ENCODE data around the gene MAD1L1. TPM values are rescaled to one million over a fixed set of nuclear protein-coding genes. Genes with fewer than 3 reads are reported as not detected.
"Not testable (repeated sequence)": the region's sequence is repeated elsewhere in the genome, so short reads cannot be mapped to it uniquely, and the experiment has no call there.

MAD1L1 gene
- total RNA-seq, 1 donor from 2014 or later = 57.6 TPM

GRCh38 chr7:1831933-1832535 lies 400.7 kb downstream of the MAD1L1 start:
- Mint-ChIP-seq H3K9me3 (ENCODE audit: unreplicated experiment) (peaks cover 11% of the 10 kb centered on the region), H3K36me3 (ENCODE audit: unreplicated experiment) (peaks cover 24% of the 10 kb centered on the region)
- H3K4me1 Mint-ChIP-seq (ENCODE audit: low read depth, unreplicated experiment); DNase-seq; H3K27ac Mint-ChIP-seq (ENCODE audit: unreplicated experiment); H3K27me3 Mint-ChIP-seq (ENCODE audit: unreplicated experiment); H3K4me3 Mint-ChIP-seq (ENCODE audit: unreplicated experiment): not testable (repeated sequence)

- H3K4me3 Mint-ChIP-seq (ENCODE audit: unreplicated experiment); H3K27me3 Mint-ChIP-seq (ENCODE audit: unreplicated experiment); H3K27ac Mint-ChIP-seq (ENCODE audit: unreplicated experiment); H3K4me1 Mint-ChIP-seq (ENCODE audit: low read depth, unreplicated experiment); DNase-seq: not testable (repeated sequence)
- Mint-ChIP-seq H3K36me3 (ENCODE audit: unreplicated experiment) (peaks cover 23% of the 10 kb centered on the region), H3K9me3 (ENCODE audit: unreplicated experiment) (peaks cover 11% of the 10 kb centered on the region)
Observed at GRCh38 chr7:1831471-1831870, 401.3 kb downstream of the MAD1L1 start.

GRCh38 chr7:1829668-1830067 lies 403.1 kb downstream of the MAD1L1 start:
- H3K4me3 Mint-ChIP-seq (ENCODE audit: unreplicated experiment); H3K27ac Mint-ChIP-seq (ENCODE audit: unreplicated experiment); H3K4me1 Mint-ChIP-seq (ENCODE audit: low read depth, unreplicated experiment); H3K27me3 Mint-ChIP-seq (ENCODE audit: unreplicated experiment); DNase-seq: not testable (repeated sequence)
- peaks cover 18% of the 10 kb centered on the region for H3K36me3 Mint-ChIP-seq (ENCODE audit: unreplicated experiment)
- H3K9me3 Mint-ChIP-seq (ENCODE audit: unreplicated experiment) = peaks cover 11% of the 10 kb centered on the region

- Mint-ChIP-seq H3K27ac (ENCODE audit: unreplicated experiment) (no peak overlapping the region), H3K4me3 (ENCODE audit: unreplicated experiment) (no peak overlapping the region), H3K27me3 (ENCODE audit: unreplicated experiment) (peaks cover 3% of the 10 kb centered on the region), H3K9me3 (ENCODE audit: unreplicated experiment) (peaks cover 9% of the 10 kb centered on the region), H3K4me1 (ENCODE audit: low read depth, unreplicated experiment) (no peaks in the 10 kb centered on the region), H3K36me3 (ENCODE audit: unreplicated experiment) (peaks cover 18% of the 10 kb centered on the region)
- TF ChIP-seq CTCF (IDR thresholded peaks at IDR 0.05; ENCODE audit: partially characterized antibody, unreplicated experiment) = no peak
- peak; percentile 9 for DNase-seq
Observed at GRCh38 chr7:1829111-1829510, 403.6 kb downstream of the MAD1L1 start.

GRCh38 chr7:1828170-1828569 lies 404.6 kb downstream of the MAD1L1 start:
- H3K27me3 Mint-ChIP-seq (ENCODE audit: unreplicated experiment); H3K4me3 Mint-ChIP-seq (ENCODE audit: unreplicated experiment); DNase-seq; H3K27ac Mint-ChIP-seq (ENCODE audit: unreplicated experiment); H3K9me3 Mint-ChIP-seq (ENCODE audit: unreplicated experiment); H3K4me1 Mint-ChIP-seq (ENCODE audit: low read depth, unreplicated experiment): not testable (repeated sequence)
- H3K36me3 Mint-ChIP-seq (ENCODE audit: unreplicated experiment) = peaks cover 18% of the 10 kb centered on the region

GRCh38 chr7:1827521-1827981 lies 405.2 kb downstream of the MAD1L1 start:
- H3K4me1 Mint-ChIP-seq (ENCODE audit: low read depth, unreplicated experiment); H3K4me3 Mint-ChIP-seq (ENCODE audit: unreplicated experiment); H3K27me3 Mint-ChIP-seq (ENCODE audit: unreplicated experiment); H3K27ac Mint-ChIP-seq (ENCODE audit: unreplicated experiment); H3K9me3 Mint-ChIP-seq (ENCODE audit: unreplicated experiment): not testable (repeated sequence)
- H3K36me3 Mint-ChIP-seq (ENCODE audit: unreplicated experiment) = peaks cover 18% of the 10 kb centered on the region
- peak; percentile 17 for DNase-seq

GRCh38 chr7:1826931-1827330 lies 405.8 kb downstream of the MAD1L1 start:
- not testable (repeated sequence) for H3K4me1 Mint-ChIP-seq (ENCODE audit: low read depth, unreplicated experiment); H3K9me3 Mint-ChIP-seq (ENCODE audit: unreplicated experiment); H3K4me3 Mint-ChIP-seq (ENCODE audit: unreplicated experiment); H3K27ac Mint-ChIP-seq (ENCODE audit: unreplicated experiment); H3K27me3 Mint-ChIP-seq (ENCODE audit: unreplicated experiment)
- H3K36me3 Mint-ChIP-seq (ENCODE audit: unreplicated experiment) = peaks cover 18% of the 10 kb centered on the region
- peak; percentile 3 for DNase-seq

GRCh38 chr7:1825897-1826741 lies 406.6 kb downstream of the MAD1L1 start:
- Mint-ChIP-seq H3K36me3 (ENCODE audit: unreplicated experiment) (peaks cover 14% of the 10 kb centered on the region), H3K27ac (ENCODE audit: unreplicated experiment) (no peak overlapping the region), H3K9me3 (ENCODE audit: unreplicated experiment) (peaks cover 8% of the 10 kb centered on the region), H3K4me3 (ENCODE audit: unreplicated experiment) (no peak overlapping the region), H3K4me1 (ENCODE audit: low read depth, unreplicated experiment) (no peaks in the 10 kb centered on the region), H3K27me3 (ENCODE audit: unreplicated experiment) (peaks cover 3% of the 10 kb centered on the region)
- DNase-seq = peak; percentile 8
- no peak for TF ChIP-seq CTCF (IDR thresholded peaks at IDR 0.05; ENCODE audit: partially characterized antibody, unreplicated experiment)

GRCh38 chr7:1825647-1825896 lies 407.2 kb downstream of the MAD1L1 start:
- not testable (repeated sequence) for H3K9me3 Mint-ChIP-seq (ENCODE audit: unreplicated experiment); H3K4me3 Mint-ChIP-seq (ENCODE audit: unreplicated experiment); DNase-seq; H3K27ac Mint-ChIP-seq (ENCODE audit: unreplicated experiment); H3K4me1 Mint-ChIP-seq (ENCODE audit: low read depth, unreplicated experiment); H3K27me3 Mint-ChIP-seq (ENCODE audit: unreplicated experiment)
- peaks cover 12% of the 10 kb centered on the region for H3K36me3 Mint-ChIP-seq (ENCODE audit: unreplicated experiment)

- not testable (repeated sequence) for H3K27ac Mint-ChIP-seq (ENCODE audit: unreplicated experiment); H3K9me3 Mint-ChIP-seq (ENCODE audit: unreplicated experiment); H3K27me3 Mint-ChIP-seq (ENCODE audit: unreplicated experiment); H3K4me3 Mint-ChIP-seq (ENCODE audit: unreplicated experiment); DNase-seq; H3K4me1 Mint-ChIP-seq (ENCODE audit: low read depth, unreplicated experiment)
- H3K36me3 Mint-ChIP-seq (ENCODE audit: unreplicated experiment) = peaks cover 12% of the 10 kb centered on the region
Observed at GRCh38 chr7:1824882-1825646, 407.7 kb downstream of the MAD1L1 start.
